Fibroblast of upper back skin (primary cell): ENCODE measurements around the gene SLC5A4.
"Not testable (repeated sequence)": the region's sequence is repeated elsewhere in the genome, so short reads cannot be mapped to it uniquely, and the experiment has no call there.

Experiments
- DNase-seq: peaks from one replicate; pipeline ENCODE4 v3.0.0-alpha.2; 2013

SLC5A4 gene

GRCh38 chr22:32255217-32255616 lies at the start of gene SLC5A4:
Gene SLC5A4, minus strand, starts transcription at chr22:32255347. Its CDS starts 18 bp downstream, at chr22:32255329.
- DNase-seq = no peak

- DNase-seq = not testable (repeated sequence)
These were observed 38.8 kb upstream of the SLC5A4 start for GRCh38 chr22:32293921-32294320.

GRCh38 chr22:32286290-32286840 lies 31.2 kb upstream of the SLC5A4 start:
- DNase-seq = no peak

- peak; percentile 73 for DNase-seq
These were observed 25.9 kb upstream of the SLC5A4 start for GRCh38 chr22:32281072-32281471.

- DNase-seq = not testable (repeated sequence)
These were observed 20.2 kb upstream of the SLC5A4 start for GRCh38 chr22:32275353-32275752.

- no peak for DNase-seq
These were observed 16.2 kb upstream of the SLC5A4 start for GRCh38 chr22:32271389-32271788.

GRCh38 chr22:32270641-32271369 lies 15.7 kb upstream of the SLC5A4 start:
- no peak for DNase-seq

- DNase-seq = no peak
These were observed 14.2 kb upstream of the SLC5A4 start for GRCh38 chr22:32269316-32269715.

- DNase-seq = no peak
These were observed 11.9 kb upstream of the SLC5A4 start for GRCh38 chr22:32267011-32267410.

- DNase-seq = peak; percentile 74
These were observed 11.0 kb upstream of the SLC5A4 start for GRCh38 chr22:32265882-32266767.

GRCh38 chr22:32263678-32264077 lies 8.5 kb upstream of the SLC5A4 start:
- not testable (repeated sequence) for DNase-seq

- no peak for DNase-seq
These were observed 6.2 kb upstream of the SLC5A4 start for GRCh38 chr22:32261306-32261705.

- DNase-seq = no peak
These were observed 3.6 kb upstream of the SLC5A4 start for GRCh38 chr22:32258791-32259190.

GRCh38 chr22:32255726-32256125 lies 579 bp upstream of the SLC5A4 start:
- no peak for DNase-seq

GRCh38 chr22:32249231-32249630 lies 5.9 kb downstream of the SLC5A4 start:
- no peak for DNase-seq

- no peak for DNase-seq
These were observed 6.9 kb downstream of the SLC5A4 start for GRCh38 chr22:32248276-32248675.

GRCh38 chr22:32246166-32246565 lies 9.0 kb downstream of the SLC5A4 start:
- no peak for DNase-seq

GRCh38 chr22:32245042-32245441 lies 10.1 kb downstream of the SLC5A4 start:
- DNase-seq = no peak

GRCh38 chr22:32244547-32244946 lies 10.6 kb downstream of the SLC5A4 start:
- no peak for DNase-seq

GRCh38 chr22:32240461-32240860 lies 14.7 kb downstream of the SLC5A4 start:
- DNase-seq = no peak

GRCh38 chr22:32237906-32238305 lies 17.2 kb downstream of the SLC5A4 start:
- DNase-seq = no peak

GRCh38 chr22:32236970-32237369 lies 18.2 kb downstream of the SLC5A4 start:
- no peak for DNase-seq

- no peak for DNase-seq
These were observed 22.1 kb downstream of the SLC5A4 start for GRCh38 chr22:32233091-32233490.
